ENCODE data around the gene CDH13. TPM values are rescaled to one million over a fixed set of nuclear protein-coding genes. Genes with fewer than 3 reads are reported as not detected.

Gene CDH13
- total and polyA plus RNA-seq, 2 of the 8 experiments (the other 6 are each of a cell fraction or from before 2014, with no cell fraction given): 2.3 to 2.4 TPM

- Histone ChIP-seq H2BK5ac (ENCODE audit: low read depth, low read length) (no peak overlapping the region), H3K79me2 (ENCODE audit: control insufficient read depth in 1 of 2, insufficient read depth in 2 of 2, low read length in 2 of 2) (no peaks in the 10 kb centered on the region), H3K18ac (ENCODE audit: extremely low read depth, low read length) (no peak overlapping the region), H4K20me1 (replicated peaks in 1 of 2; ENCODE audit: control insufficient read depth in 1 of 2, insufficient read depth in 2 of 2, low read length in 2 of 2) (no peaks in the 10 kb centered on the region), H2AK5ac (ENCODE audit: low read depth, low read length) (no peak overlapping the region), H3K9ac (replicated peaks in 1 of 4; ENCODE audit: extremely low read depth in 1 of 4, low read depth in 3 of 4, low read length in 3 of 4) (no peak overlapping the region), H3K4me3 (ENCODE audit: extremely low read depth in 1 of 4, insufficient read depth in 2 of 4, low read depth in 3 of 4, low read length in 4 of 4) (no peak overlapping the region), H2BK15ac (ENCODE audit: low read length) (no peak overlapping the region), H3K56ac (replicated peaks; ENCODE audit: insufficient read length, low read depth, low read length) (no peak overlapping the region), H2AFZ (ENCODE audit: low read length) (no peak overlapping the region), H3K79me1 (ENCODE audit: low read depth, low read length) (no peaks in the 10 kb centered on the region), H2BK120ac (replicated peaks; ENCODE audit: low read depth, low read length) (no peak overlapping the region), H4K5ac (ENCODE audit: insufficient read length, low read depth, low read length) (no peak overlapping the region), H2BK20ac (ENCODE audit: low read length) (no peak overlapping the region), H4K8ac (ENCODE audit: extremely low read depth, insufficient read depth, low read length) (no peak overlapping the region), H4K91ac (replicated peaks; ENCODE audit: insufficient read length, low read length) (no peak overlapping the region), H3K4me1 (replicated peaks in 1 of 4; ENCODE audit: control insufficient read depth in 3 of 4, insufficient read depth in 4 of 4, low read length in 3 of 4) (0 out of 7 replicates have a peak, but pooled peaks cover 0 to 2% (median 0%) of the 10 kb centered on the region in 4 experiments), H3K23ac (ENCODE audit: insufficient read length) (no peak overlapping the region), H3K4me2 (ENCODE audit: insufficient read depth in 1 of 2, low read depth in 2 of 2, low read length in 2 of 2) (no peak overlapping the region), H3K27me3 (replicated peaks in 1 of 4; ENCODE audit: control insufficient read depth in 3 of 4, extremely low read depth in 1 of 4, insufficient read depth in 3 of 4, low read length in 3 of 4) (no peaks in the 10 kb centered on the region), H3K27ac (ENCODE audit: low read depth, low read length) (no peak overlapping the region), H3K9me3 (ENCODE audit: insufficient read depth in 2 of 2, low read depth in 1 of 2, low read length in 1 of 2) (no peaks in the 10 kb centered on the region), H3K4ac (replicated peaks; ENCODE audit: insufficient read length, low read depth, low read length) (no peak overlapping the region), H3K14ac (ENCODE audit: insufficient read length) (no peak overlapping the region), H2BK12ac (ENCODE audit: low read depth, low read length) (no peak overlapping the region), H3K23me2 (ENCODE audit: low read depth, low read length) (no peaks in the 10 kb centered on the region), H3K36me3 (ENCODE audit: control insufficient read depth in 2 of 4, insufficient read depth in 4 of 4, low read length in 3 of 4) (no peaks in the 10 kb centered on the region)
- no peak for TF ChIP-seq SP2 (IDR thresholded peaks at IDR 0.05; ENCODE audit: low read length)
- no peak for TF ChIP-seq SAP30 (IDR thresholded peaks at IDR 0.05; ENCODE audit: insufficient read depth, insufficient replicate concordance, low read length)
- no peak for TF ChIP-seq ZNF274 (IDR thresholded peaks at IDR 0.05; ENCODE audit: borderline replicate concordance, extremely low read depth, low read length)
- no peak for TF ChIP-seq HDAC6 (IDR thresholded peaks at IDR 0.05; ENCODE audit: low read depth, low read length)
- TF ChIP-seq SIX5 (IDR thresholded peaks at IDR 0.05; ENCODE audit: low read depth, low read length): no peak
- TF ChIP-seq CEBPB (IDR thresholded peaks at IDR 0.05; ENCODE audit: low read depth, low read length): no peak
- no peak for TF ChIP-seq SIN3A (conservative IDR thresholded peaks at IDR 0.05 in 1 of 2, IDR thresholded peaks at IDR 0.05 in 1 of 2; ENCODE audit: low read depth in 1 of 2, low read length in 2 of 2)
- DNase-seq (ENCODE audit: low read depth in 1 of 2, low spot score in 2 of 2) (no peak), FAIRE-seq (no peak)
- CTCF ChIA-PET (ENCODE audit: partially characterized antibody): no interaction called here
- POLR2A ChIA-PET (ENCODE audit: partially characterized antibody): no interaction called here
- 93% methylated on average over 2 of the region's 2 CpGs; no CpG with 5 or more reads in 1 of the 2 experiments for WGBS, 2 experiments (ENCODE audit: extremely low coverage in 1 of 2, insufficient coverage in 1 of 2, insufficient read length in 1 of 2, insufficient replicate concordance in 2 of 2, low coverage in 1 of 2, low lambda C conversion rate in 2 of 2, missing lambda C conversion rate in 1 of 2)
These were observed 427.5 kb downstream of the CDH13 start for GRCh38 chr16:83054283-83054682.
